Mesenteric fat pad (tissue), 1 donor: ENCODE data around the gene MED1. TPM values are rescaled to one million over a fixed set of nuclear protein-coding genes. Genes with fewer than 3 reads are reported as not detected.
"Not testable (repeated sequence)": the region's sequence is repeated elsewhere in the genome, so short reads cannot be mapped to it uniquely, and the experiment has no call there.

Experiments used
- DNase-seq: peaks from one replicate; pipeline ENCODE4 v3.0.0-alpha.2; 2020; ENCODE audit warnings: low spot score
- long read RNA-seq: library from polyadenylated mRNA; unstranded; transcript quantifications from one replicate; pipeline ENCODE4 v2.0.0, GENCODE V29; 2020
- total RNA-seq: library from RNA; stranded (reverse); fragmentation: NEBNext Ultra II Directional; extraction: Animal tissue kit (Norgen Biotek cat#: 25700); gene quantifications from one replicate; pipeline ENCODE4 v1.2.1, GENCODE V29; 2021
- donor health status: DM: yes; HTN: yes; CAD: no.

MED1 gene, protein sequence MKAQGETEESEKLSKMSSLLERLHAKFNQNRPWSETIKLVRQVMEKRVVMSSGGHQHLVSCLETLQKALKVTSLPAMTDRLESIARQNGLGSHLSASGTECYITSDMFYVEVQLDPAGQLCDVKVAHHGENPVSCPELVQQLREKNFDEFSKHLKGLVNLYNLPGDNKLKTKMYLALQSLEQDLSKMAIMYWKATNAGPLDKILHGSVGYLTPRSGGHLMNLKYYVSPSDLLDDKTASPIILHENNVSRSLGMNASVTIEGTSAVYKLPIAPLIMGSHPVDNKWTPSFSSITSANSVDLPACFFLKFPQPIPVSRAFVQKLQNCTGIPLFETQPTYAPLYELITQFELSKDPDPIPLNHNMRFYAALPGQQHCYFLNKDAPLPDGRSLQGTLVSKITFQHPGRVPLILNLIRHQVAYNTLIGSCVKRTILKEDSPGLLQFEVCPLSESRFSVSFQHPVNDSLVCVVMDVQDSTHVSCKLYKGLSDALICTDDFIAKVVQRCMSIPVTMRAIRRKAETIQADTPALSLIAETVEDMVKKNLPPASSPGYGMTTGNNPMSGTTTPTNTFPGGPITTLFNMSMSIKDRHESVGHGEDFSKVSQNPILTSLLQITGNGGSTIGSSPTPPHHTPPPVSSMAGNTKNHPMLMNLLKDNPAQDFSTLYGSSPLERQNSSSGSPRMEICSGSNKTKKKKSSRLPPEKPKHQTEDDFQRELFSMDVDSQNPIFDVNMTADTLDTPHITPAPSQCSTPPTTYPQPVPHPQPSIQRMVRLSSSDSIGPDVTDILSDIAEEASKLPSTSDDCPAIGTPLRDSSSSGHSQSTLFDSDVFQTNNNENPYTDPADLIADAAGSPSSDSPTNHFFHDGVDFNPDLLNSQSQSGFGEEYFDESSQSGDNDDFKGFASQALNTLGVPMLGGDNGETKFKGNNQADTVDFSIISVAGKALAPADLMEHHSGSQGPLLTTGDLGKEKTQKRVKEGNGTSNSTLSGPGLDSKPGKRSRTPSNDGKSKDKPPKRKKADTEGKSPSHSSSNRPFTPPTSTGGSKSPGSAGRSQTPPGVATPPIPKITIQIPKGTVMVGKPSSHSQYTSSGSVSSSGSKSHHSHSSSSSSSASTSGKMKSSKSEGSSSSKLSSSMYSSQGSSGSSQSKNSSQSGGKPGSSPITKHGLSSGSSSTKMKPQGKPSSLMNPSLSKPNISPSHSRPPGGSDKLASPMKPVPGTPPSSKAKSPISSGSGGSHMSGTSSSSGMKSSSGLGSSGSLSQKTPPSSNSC (N-terminal part only)
- total RNA-seq, result 35.5 TPM
- long read RNA-seq, full-length matches to known transcripts, result 1 of 18 reads
- long read RNA-seq, partial matches to known transcripts, result 14 of 18 reads
- long read RNA-seq, other reads (novel, unspliced or antisense), result 3 of 18 reads

DNA sequence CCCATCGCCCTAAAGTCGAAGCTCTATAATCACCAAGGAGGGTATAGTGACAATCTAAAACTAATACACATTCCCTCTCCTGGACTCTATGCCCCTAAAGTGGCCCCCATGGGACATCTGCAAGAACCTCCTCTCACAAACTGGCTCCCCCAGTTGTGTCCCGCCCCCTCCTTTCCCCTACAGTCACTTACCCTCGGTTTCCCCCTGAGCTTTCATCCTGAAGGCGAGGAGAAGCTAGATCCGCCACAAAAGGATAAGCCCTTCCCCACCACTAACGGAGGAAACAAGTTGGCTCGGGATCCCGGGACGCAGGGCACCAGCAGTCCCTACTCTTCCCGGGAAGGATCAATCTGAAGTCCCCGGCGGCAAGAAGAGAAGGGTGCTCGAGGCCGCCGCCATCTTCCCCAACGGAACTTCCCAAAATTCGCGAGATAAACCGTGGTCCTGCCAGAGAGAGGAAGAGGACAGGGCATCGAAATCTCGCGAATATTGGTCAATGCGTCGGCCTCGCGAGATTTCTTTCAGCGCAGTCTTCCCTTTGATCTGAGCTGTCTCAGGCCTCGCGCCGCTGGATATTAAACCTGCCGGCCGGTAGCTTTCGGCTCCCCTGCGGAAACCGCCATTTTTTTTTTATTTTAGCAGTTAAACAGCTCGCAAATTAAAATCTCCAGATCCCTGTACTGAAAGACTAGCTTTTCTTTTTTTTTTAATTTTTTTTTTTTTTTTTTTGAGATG lies at the start of gene MED1:
TSS of gene MED1 (minus strand) at position 417 of the 735 bp plus-strand sequence. CDS start at position 216, 201 bp downstream.
- peak; percentile 95 for DNase-seq

DNA sequence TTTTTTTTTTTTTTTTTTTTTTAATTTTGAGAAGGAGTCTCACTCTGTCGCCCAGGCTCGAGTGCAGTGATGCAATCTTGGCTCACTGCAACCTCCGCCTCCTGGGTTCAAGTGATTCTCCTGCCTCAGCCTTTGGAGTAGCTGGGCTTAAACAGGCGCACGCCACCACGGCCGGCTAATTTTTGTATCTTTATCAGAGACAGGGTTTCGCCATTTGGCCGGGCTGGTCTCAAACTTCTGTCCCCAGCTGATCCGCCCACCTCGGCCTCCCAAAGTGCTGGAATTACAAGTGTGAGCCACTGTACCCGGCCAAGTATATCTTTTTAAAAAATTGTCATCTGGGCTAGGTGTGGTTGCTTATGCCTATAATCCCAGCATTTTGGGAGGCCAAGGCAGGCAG lies 45.9 kb upstream of the MED1 start:
- DNase-seq, result peak; percentile 43

DNA sequence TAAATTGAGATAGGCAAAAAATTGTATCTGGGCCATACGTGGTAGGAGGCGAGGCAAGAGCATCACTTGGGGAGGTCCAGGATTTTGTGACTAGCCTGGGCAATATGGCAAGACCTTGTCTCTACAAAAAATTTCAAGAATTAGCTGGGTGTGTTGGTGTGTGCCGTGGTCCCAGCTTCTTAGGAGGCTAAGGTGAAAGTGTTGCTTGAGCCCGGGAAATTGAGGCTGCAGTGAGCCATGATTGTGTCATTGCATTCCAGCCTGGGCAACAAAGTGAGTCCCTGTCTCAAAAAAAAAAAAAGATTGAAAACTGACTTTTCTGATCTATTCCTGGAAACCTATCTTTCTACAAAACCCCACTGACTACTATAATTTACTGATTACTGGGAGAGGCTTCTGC lies 36.9 kb upstream of the MED1 start:
- no peak for DNase-seq

DNA sequence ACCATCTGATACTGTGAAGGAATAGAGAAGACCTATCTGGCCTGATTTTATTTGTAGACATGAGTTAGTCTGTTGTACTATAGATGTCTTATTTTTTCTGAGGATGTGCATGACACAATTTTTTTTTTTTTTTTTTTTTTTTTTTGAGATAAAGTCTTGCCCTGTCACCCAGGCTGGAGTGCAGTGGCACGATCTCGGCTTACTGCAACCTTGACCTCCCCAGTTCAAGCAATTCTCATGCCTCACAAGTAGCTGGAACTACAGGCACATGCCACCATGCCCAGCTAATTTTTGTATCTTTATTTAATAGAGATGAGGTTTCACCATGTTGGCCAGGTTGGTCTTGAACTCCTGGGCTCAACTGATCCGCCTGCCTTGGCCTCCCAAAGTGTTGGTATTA lies 36.4 kb upstream of the MED1 start:
- DNase-seq, result not testable (repeated sequence)

DNA sequence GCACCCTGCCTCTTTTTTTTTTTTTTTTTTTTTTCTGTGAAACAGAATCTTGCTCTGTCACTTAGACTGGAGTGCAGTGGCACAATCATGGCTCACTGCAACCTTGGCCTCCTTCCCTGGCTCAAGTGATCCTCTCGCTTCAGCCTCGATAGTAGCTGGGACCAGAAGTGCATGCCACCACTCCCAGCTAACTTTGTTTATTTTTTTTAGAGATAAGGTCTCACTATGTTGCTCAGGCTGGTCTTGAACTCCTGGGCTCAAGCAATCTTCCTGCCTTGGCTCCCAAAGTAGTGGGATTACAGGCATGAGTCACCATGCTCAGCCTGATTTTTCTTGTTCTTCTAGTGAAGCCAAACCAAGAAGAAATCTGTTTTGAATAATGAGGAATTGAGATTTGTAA lies 35.2 kb upstream of the MED1 start:
- peak; percentile 28 for DNase-seq

DNA sequence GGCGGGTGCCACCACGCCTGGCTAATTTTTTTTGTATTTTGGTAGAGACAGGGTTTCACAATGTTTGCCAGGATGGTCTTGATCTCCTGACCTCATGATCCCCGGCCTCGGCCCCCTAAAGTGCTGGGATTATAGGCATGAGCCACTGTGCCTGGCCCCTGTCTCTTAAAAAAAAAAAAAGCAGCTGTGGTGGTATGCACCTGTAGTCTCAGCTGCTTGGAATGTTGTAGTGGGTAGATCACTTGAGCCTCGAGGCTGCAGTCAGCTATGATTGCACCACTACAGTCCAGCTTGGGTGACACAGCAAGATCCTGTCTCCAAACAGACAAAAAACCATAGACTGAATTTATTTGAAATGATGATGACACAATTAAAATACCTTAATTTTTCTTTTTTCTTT lies 34.5 kb upstream of the MED1 start:
- DNase-seq, result peak; percentile 35

DNA sequence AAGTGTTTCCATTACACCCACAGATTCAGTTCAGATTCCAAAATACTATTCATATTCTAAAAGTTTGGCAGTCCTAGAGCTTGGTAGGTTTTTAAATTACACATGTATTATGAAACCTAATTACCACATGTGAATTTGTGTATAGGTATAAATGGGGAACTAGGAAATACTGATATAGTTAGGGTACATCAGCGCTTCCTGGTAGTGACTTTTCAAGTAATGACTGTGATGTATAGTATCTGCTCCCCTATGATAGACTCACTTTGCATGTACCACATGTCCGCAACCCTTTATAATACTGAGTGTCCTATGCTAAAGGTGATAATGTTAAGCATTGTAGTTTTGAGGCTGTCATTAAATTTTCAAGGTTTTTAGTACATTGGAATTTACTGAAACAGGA lies 33.1 kb upstream of the MED1 start:
- no peak for DNase-seq

DNA sequence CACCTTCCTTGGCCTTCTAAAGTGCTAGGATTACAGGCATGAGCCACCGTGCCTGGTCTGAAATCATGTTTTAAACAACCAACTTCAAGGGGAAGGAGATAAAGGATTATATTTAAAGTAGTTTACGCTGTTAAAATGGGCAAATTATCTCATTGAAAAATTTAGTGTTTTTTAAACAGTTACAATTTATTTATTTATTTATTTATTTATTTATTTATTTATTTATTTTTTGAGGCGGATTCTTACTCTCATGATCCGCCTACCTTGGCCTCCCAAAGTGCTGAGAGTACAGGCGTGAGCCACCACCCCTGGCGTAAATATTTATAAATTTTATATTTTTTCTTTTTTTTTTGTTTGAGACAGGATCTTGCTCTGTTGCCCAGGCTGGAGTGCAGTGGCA lies 32.4 kb upstream of the MED1 start:
- no peak for DNase-seq

DNA sequence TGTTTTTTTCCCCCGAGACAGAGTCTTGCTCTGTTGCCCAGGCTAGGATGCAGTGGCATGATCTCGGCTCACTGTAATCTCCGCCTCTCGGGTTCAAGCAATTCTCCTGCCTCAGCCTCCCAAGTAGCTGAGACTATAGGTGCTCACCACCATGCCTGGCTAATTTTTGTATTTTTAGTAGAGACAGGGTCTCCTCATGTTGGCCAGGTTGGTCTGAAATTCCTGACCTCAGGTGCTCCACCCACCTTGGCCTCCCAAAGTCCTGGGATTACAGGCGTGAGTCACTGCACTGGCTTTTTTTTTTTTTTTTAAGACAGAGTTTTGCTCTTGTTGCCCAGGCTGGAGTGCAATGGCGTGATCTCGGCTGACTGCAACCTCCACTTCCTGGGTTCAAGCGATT lies 28.6 kb upstream of the MED1 start:
- DNase-seq, result peak; percentile 6

DNA sequence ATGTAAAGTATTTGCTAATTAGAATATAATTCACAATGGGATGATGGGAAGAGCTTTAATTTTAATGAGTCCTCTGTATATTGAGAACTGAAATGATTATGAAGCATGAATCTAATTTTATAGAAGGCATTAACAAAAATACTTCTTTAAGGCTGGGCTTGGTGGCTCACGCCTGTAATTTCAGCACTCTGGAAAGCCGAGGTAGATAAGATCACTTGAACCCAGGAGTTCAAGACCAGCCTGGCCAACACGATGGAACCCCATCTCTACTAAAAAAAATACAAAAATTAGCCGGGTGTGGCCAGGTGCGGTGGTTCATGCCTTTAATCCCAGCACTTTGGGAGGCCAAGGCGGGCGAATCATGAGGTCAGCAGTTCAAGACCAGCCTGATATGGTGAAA lies 22.2 kb upstream of the MED1 start:
- no peak for DNase-seq

DNA sequence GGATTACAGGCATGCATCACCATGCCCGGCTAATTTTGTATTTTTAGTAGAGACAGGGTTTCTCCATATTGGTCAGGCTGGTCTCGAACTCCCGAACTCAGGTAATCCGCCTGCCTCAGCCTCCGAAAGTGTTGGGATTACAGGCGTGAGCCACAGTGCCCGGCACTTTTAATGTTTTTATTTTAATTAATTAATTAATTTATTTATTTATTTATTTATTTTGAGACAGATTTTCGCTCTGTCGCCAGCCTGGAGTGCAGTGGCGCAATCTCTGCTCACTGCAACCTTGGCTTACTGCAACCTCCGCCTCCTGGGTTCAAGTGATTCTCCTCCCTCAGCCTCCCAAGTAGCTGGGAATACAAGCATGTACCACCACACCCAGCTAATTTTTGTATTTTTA lies 17.5 kb upstream of the MED1 start:
- DNase-seq, result peak; percentile 16

DNA sequence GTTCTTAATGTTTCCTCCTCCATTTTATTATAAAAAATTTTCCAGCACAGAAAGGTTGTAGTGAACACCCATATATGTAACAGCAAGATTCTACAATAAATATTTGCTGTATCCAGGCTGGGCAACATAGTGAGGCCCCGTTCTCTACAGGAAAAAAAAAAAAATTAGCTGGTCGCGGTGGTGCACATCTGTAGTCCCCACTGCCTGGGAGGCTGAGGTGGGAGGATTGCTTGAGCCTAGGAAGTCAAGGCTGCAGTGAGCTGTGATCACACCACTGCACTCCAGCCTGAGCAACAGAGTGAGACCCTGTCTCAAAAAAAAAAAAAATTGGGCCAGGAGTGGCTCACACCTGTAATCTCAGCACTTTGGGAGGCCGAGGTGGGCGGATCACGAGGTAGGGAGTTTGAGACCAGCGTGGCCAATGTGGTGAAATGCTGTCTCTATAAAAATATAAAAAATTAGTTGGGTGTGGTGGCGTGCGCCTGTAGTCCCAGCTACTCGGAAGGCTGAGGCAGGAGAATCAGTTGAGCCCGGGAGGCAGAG lies 13.6 kb upstream of the MED1 start:
- DNase-seq, result peak; percentile 41

DNA sequence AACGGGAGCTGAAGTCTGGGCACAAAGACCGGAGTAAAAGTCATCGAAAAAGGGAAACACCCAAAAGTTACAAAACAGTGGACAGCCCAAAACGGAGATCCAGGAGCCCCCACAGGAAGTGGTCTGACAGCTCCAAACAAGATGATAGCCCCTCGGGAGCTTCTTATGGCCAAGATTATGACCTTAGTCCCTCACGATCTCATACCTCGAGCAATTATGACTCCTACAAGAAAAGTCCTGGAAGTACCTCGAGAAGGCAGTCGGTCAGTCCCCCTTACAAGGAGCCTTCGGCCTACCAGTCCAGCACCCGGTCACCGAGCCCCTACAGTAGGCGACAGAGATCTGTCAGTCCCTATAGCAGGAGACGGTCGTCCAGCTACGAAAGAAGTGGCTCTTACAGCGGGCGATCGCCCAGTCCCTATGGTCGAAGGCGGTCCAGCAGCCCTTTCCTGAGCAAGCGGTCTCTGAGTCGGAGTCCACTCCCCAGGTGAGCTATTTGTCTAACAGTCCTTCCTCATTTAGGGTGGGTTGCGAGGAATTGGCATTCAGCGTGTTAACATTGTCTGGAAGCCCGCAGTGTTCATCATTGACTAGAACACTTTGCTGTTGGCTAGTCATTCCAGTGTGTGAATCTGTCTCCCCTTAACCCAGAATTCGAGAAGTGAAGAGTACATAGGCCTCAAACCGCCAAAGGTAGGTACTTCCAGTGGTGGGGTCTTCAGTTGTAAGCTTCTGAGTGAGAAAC lies 11.7 kb upstream of the MED1 start:
- DNase-seq, result peak; percentile 89

DNA sequence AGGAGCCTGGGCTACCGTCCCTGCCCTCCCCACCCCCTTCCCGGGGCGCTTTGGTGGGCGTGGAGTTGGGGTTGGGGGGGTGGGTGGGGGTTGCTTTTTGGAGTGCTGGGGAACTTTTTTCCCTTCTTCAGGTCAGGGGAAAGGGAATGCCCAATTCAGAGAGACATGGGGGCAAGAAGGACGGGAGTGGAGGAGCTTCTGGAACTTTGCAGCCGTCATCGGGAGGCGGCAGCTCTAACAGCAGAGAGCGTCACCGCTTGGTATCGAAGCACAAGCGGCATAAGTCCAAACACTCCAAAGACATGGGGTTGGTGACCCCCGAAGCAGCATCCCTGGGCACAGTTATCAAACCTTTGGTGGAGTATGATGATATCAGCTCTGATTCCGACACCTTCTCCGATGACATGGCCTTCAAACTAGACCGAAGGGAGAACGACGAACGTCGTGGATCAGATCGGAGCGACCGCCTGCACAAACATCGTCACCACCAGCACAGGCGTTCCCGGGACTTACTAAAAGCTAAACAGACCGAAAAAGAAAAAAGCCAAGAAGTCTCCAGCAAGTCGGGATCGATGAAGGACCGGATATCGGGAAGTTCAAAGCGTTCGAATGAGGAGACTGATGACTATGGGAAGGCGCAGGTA lies 11.0 kb upstream of the MED1 start:
- no peak for DNase-seq

DNA sequence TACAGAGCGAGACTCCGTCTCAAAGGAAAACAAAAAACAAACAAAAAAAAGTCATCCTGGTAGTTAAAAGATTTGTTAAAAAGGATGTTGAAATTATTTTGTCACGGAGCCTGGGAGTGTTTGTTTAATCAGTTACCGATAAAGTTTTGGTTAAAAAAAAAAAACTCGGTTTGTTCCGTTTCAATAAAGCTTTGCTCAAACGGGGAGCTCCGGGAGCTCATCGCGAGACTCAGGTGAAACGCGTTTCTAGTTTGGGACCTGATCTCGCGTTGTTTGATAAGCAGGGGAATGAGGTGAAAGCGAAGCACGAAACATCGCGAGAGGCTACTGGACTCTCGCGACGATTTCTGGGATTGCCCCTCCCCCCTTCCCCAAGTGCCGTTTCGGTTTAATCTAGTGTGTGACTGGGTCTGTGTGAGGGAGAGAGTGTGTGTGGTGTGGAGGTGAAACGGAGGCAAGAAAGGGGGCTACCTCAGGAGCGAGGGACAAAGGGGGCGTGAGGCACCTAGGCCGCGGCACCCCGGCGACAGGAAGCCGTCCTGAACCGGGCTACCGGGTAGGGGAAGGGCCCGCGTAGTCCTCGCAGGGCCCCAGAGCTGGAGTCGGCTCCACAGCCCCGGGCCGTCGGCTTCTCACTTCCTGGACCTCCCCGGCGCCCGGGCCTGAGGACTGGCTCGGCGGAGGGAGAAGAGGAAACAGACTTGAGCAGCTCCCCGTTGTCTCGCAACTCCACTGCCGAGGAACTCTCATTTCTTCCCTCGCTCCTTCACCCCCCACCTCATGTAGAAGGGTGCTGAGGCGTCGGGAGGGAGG lies 10.3 kb upstream of the MED1 start, which contains the start of gene CDK12:
TSS of gene CDK12 (plus strand) at position 374 of the 813 bp plus-strand sequence. CDS start 586 bp downstream, outside the sequence.
- peak; percentile 95 for DNase-seq

DNA sequence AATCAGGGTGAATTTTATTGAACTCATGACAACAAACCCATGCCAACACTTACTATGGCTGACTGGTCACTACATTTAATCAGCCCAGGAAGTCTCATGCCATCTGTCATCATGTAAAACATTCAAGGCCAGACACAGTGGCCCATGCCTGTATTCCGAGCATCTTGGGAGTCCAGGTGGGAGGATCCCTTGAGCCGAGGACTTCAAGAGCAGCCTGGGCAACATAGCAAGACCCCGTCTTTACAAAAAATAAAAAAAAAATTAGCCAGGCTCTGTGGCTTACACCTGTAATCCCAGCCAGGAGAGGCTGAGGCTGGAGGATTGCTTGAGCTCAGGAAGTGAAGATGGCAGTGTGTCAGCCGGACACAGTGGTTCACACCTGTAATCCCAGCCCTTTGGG lies 4.9 kb upstream of the MED1 start:
- no peak for DNase-seq

DNA sequence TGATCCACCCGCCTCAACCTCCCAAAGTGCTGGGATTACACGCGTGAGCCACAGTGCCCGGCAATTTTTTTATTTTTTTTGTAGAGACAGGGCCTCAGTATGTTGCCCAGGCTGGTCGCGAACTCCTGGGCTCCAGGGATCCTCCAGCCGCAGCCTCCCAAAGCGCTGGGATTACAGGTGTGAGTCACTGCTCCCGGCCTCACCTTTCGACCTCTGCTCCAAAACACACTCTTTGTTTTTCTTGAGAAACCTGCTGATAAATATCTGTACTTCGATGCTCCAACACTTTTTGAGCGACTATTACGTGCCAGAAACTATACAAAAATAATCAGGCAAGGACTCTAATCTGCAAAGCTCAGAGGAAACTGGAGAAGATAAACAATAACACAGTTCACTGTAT lies 1.0 kb downstream of the MED1 start:
- peak; percentile 71 for DNase-seq

DNA sequence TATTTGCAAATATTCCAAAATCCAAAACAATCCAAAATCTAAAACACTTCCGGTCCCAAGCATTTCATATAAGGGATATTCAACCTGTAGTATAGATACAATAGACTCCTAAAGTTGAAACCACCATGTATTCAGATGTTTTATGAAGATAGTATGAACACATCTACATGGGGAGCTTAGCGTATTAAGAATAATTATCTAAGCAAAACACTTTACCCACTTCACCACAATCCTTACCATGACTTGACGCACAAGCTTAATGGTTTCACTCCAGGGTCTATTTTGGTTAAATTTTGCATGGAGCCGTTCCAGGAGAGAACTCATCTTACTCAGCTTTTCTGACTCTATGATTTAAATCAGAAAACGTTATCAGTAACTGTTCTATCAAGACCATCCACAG lies 3.5 kb downstream of the MED1 start:
- no peak for DNase-seq
